ENCODE data around the gene CCDC149. TPM values are rescaled to one million over a fixed set of nuclear protein-coding genes. Genes with fewer than 3 reads are reported as not detected.

Gene CCDC149
- total and polyA plus RNA-seq, 2 donors (not counting 1 experiment from before 2014, with no cell fraction given): not detected

DNA sequence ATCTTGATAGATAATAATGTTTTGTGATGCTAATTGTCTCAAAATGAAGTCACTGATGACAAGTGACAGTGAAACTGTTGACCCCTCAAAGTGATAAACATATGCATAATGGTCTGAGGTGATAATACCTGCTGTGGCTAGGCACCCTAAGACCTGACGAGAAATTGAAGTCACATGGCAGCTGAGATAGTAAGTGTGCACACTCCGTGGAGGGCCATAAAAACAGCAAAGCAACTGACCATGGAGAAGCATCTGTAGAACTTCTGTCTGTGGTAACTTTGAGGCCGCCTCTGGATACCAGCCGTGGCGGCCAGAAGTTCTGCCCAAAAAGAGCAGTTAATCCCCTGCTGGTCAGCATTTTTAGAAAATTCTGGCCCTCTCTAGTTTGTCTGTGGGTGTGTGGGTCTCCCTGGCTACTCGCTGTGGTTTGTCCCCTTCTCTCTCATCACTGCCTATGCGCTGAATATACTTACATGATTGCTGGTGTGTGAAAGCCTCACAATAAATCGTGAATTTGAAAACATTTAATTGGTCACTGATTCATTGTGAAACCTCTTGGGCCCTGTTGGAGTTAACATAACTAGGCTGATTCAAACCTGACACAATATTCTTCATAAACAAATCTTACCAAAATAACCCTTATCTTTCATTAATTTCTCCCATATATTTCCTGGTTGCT lies 50.6 kb downstream of the CCDC149 start:
- Histone ChIP-seq H3K4me2 (replicated peaks; ENCODE audit: low read depth, low read length, poor library complexity, severe bottlenecking) (no peak overlapping the region), H3K9ac (ENCODE audit: low read length) (no peak overlapping the region), H3K79me2 (ENCODE audit: control insufficient read depth, insufficient read depth, low read length) (no peaks in the 10 kb centered on the region), H3K4me1 (ENCODE audit: control insufficient read depth in 2 of 2, insufficient read depth in 2 of 2, low read length in 2 of 2) (no peaks in the 10 kb centered on the region), H4K20me1 (ENCODE audit: control insufficient read depth, insufficient read depth, low read length, poor library complexity, severe bottlenecking) (no peaks in the 10 kb centered on the region), H3K36me3 (replicated peaks in 1 of 2; ENCODE audit: control extremely low read depth in 1 of 2, control insufficient read depth in 1 of 2, extremely low read depth in 1 of 2, insufficient read depth in 2 of 2, low read length in 1 of 2) (no peaks in the 10 kb centered on the region), H3K27me3 (replicated peaks in 1 of 4; ENCODE audit: control extremely low read depth in 1 of 4, control insufficient read depth in 3 of 4, insufficient read depth in 4 of 4, low read length in 3 of 4) (no peaks in the 10 kb centered on the region), H2AFZ (ENCODE audit: insufficient read depth, low read depth, low read length, poor library complexity, severe bottlenecking) (no peak overlapping the region), H3K27ac (ENCODE audit: low read length in 2 of 2) (no peak overlapping the region), H3K9me3 (ENCODE audit: control extremely low read depth in 1 of 3, control insufficient read depth in 2 of 3, insufficient read depth in 1 of 3, low read length in 2 of 3) (peaks cover 0 to 4% (median 0%) of the 10 kb centered on the region in 3 donors), H3K4me3 (ENCODE audit: control extremely low read depth in 1 of 5, extremely low read depth in 1 of 5, insufficient read depth in 1 of 5, low read depth in 2 of 5, low read length in 4 of 5) (no peak overlapping the region)
- Mint-ChIP-seq H3K4me3 (no peak overlapping the region), H3K27ac (no peak overlapping the region), H3K9me3 (ENCODE audit: insufficient read depth) (peaks cover 6% of the 10 kb centered on the region), H3K27me3 (no peaks in the 10 kb centered on the region), H3K4me1 (no peaks in the 10 kb centered on the region)
- POLR2A ChIA-PET: no interaction called here
- TF ChIP-seq, protein P1, sequence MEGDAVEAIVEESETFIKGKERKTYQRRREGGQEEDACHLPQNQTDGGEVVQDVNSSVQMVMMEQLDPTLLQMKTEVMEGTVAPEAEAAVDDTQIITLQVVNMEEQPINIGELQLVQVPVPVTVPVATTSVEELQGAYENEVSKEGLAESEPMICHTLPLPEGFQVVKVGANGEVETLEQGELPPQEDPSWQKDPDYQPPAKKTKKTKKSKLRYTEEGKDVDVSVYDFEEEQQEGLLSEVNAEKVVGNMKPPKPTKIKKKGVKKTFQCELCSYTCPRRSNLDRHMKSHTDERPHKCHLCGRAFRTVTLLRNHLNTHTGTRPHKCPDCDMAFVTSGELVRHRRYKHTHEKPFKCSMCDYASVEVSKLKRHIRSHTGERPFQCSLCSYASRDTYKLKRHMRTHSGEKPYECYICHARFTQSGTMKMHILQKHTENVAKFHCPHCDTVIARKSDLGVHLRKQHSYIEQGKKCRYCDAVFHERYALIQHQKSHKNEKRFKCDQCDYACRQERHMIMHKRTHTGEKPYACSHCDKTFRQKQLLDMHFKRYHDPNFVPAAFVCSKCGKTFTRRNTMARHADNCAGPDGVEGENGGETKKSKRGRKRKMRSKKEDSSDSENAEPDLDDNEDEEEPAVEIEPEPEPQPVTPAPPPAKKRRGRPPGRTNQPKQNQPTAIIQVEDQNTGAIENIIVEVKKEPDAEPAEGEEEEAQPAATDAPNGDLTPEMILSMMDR (IDR thresholded peaks at IDR 0.05): no peak
- TF ChIP-seq EZH2 (IDR thresholded peaks at IDR 0.05; ENCODE audit: borderline replicate concordance, insufficient read depth, low read depth, low read length, poor library complexity, severe bottlenecking): no peak
- ATAC-seq (ENCODE audit: low read depth) (no peak), DNase-seq (no peak)
- 82% methylated on average over 5 of the region's 8 CpGs for WGBS (ENCODE audit: insufficient coverage)
- intact Hi-C loops (cut with micrococcal nuclease): no loop called here
- CTCF ChIA-PET: no interaction called here

DNA sequence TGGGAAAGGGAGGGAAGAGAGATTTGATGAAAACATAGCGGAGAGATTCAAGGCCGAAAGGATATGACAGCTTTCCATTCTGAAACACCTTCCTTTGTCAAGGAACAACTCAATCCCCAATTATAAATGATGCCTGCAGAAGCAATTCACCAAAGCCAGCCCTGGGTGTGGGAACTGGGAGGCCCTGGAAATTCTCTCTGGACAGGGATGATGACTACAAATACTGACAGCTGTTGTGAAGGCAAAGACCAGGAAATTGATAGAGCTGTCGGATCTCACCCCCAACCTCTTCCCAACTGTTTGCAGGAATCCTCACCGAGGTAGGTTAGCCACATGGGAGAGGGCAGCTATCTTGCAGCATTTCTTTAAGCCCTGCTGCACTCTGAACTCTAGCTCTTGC lies 54.3 kb downstream of the CCDC149 start:
- Histone ChIP-seq H3K27ac (ENCODE audit: low read length in 2 of 2) (no peak overlapping the region), H4K20me1 (ENCODE audit: control insufficient read depth, insufficient read depth, low read length, poor library complexity, severe bottlenecking) (no peaks in the 10 kb centered on the region), H3K4me2 (replicated peaks; ENCODE audit: low read depth, low read length, poor library complexity, severe bottlenecking) (no peak overlapping the region), H3K4me1 (ENCODE audit: control insufficient read depth in 2 of 2, insufficient read depth in 2 of 2, low read length in 2 of 2) (no peaks in the 10 kb centered on the region), H3K27me3 (replicated peaks in 1 of 4; ENCODE audit: control extremely low read depth in 1 of 4, control insufficient read depth in 3 of 4, insufficient read depth in 4 of 4, low read length in 3 of 4) (no peaks in the 10 kb centered on the region), H3K79me2 (ENCODE audit: control insufficient read depth, insufficient read depth, low read length) (no peaks in the 10 kb centered on the region), H3K9me3 (ENCODE audit: control extremely low read depth in 1 of 3, control insufficient read depth in 2 of 3, insufficient read depth in 1 of 3, low read length in 2 of 3) (peaks cover 0 to 4% (median 0%) of the 10 kb centered on the region in 3 donors), H3K4me3 (ENCODE audit: control extremely low read depth in 1 of 5, extremely low read depth in 1 of 5, insufficient read depth in 1 of 5, low read depth in 2 of 5, low read length in 4 of 5) (no peak overlapping the region), H3K36me3 (replicated peaks in 1 of 2; ENCODE audit: control extremely low read depth in 1 of 2, control insufficient read depth in 1 of 2, extremely low read depth in 1 of 2, insufficient read depth in 2 of 2, low read length in 1 of 2) (no peaks in the 10 kb centered on the region), H2AFZ (ENCODE audit: insufficient read depth, low read depth, low read length, poor library complexity, severe bottlenecking) (no peak overlapping the region), H3K9ac (ENCODE audit: low read length) (no peak overlapping the region)
- ChIA-PET CTCF (no interaction called here), POLR2A (no interaction called here)
- no peak overlapping the region for H3K4me3 Mint-ChIP-seq
- no peaks in the 10 kb centered on the region for H3K4me1 Mint-ChIP-seq
- WGBS (ENCODE audit: insufficient coverage): 100% methylated on average over 1 of the region's 4 CpGs
- DNase-seq (no peak), ATAC-seq (ENCODE audit: low read depth) (no peak)
- peaks cover 5% of the 10 kb centered on the region for H3K27me3 Mint-ChIP-seq
- TF ChIP-seq, protein P1 (IDR thresholded peaks at IDR 0.05): no peak
- TF ChIP-seq EZH2 (IDR thresholded peaks at IDR 0.05; ENCODE audit: borderline replicate concordance, insufficient read depth, low read depth, low read length, poor library complexity, severe bottlenecking): no peak
- intact Hi-C loops (cut with micrococcal nuclease): no loop called here
- no peak overlapping the region for H3K27ac Mint-ChIP-seq
- H3K9me3 Mint-ChIP-seq (ENCODE audit: insufficient read depth): peaks cover 3% of the 10 kb centered on the region
